HG03039 (cell line): Measurements from ENCODE around the gene FAM76B.
A peak's percentile ranks its signal among the peaks of the same experiment; 100 is the strongest.
"Not testable (repeated sequence)": the region's sequence is repeated elsewhere in the genome, so short reads cannot be mapped to it uniquely, and the experiment has no call there.

Experiments
- ATAC-seq: cut with Tn5 transposase; IDR thresholded peaks from one replicate; pipeline ENCODE4 v1.9.1; 2021; ENCODE audit warnings: mild to moderate bottlenecking, moderate library complexity; ENCODE audit not compliant: unreplicated experiment

Gene FAM76B

DNA sequence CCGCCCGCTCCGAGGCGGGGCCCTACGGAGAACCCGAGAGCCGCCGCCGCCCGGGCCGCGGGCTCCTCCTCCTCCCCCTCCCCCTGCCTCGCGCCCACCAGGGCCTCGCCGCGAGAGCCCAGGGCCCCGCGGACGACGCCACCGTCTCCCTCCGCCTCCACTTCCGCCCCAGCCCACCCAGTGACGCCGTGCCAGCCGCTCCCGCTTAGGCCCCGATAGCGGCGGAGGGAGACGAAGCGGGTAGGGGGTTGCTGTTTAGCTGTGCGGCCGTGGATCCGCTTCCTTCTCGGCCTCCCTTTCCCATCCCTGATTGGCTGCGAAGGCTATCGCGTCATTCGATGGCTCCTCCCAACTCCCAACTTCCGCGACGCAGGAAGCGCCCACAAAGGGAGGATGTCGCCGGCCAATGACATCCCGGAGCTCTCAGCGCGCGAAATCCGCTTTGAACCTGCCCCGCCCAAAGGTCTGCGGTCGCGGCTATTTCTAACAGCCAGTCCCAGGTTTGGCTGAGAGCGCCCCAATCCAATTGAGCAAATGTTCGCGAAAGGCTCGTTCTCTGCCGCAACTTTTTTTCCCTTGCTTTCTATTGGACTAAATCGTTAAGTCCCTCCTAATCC, at the start of gene FAM76B:
FAM76B (minus strand) TSS at position 277 of the 617 bp plus-strand sequence. CDS start 304 bp downstream, outside the sequence.
- ATAC-seq, result peak; percentile 77

DNA sequence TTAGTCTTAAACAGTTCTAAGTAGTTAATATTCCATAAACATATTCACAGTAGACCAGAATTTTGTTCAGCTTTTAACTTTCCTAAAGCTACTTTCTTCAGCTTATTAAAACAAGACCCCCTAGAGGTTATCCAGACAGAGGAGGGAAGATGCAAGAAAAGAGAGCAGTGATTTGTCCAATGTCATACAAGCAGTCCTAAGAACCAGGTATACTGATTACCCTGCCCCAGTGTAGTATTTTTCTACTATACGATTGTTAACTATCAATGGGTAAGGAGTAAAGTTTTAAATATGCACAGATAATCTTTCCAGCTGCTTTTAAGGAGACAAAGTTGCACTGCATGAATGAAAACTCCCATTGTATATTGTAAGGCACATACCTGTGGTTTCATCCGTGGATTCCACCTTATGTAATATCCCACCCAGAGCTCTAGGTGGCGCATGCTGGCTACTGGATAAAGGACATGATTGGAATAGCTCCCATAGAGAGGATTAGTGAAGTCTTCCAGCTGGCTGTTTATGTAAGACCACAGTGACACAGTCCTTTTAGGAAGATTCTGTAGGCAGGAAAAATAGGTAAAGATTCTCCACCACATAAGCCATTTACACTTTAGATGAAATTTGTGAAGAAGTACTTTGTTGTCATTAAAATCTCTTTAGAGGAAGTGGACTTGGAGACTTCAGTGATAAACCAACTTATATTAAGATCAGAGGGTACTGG, 46.3 kb upstream of the FAM76B start:
- peak; percentile 94 for ATAC-seq

DNA sequence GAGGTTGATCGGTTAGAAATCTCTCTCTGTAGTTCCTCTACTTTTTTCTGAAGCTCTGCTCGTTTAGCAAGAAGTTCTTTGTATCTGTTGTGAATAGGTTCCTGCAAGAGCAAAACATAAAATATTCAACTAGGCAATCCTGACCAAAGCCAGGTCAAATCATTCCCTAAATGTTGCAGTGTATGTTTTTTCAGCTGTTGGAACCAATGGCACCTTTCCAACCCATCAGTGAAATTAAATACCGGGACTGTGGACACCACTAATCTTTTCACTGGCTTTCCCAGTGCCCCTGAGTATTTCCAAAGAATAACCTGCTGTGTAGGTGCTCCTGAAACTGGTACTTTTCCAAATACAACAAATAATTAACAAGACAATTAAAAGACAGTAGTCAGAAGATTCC, 45.8 kb upstream of the FAM76B start:
- no peak for ATAC-seq

DNA sequence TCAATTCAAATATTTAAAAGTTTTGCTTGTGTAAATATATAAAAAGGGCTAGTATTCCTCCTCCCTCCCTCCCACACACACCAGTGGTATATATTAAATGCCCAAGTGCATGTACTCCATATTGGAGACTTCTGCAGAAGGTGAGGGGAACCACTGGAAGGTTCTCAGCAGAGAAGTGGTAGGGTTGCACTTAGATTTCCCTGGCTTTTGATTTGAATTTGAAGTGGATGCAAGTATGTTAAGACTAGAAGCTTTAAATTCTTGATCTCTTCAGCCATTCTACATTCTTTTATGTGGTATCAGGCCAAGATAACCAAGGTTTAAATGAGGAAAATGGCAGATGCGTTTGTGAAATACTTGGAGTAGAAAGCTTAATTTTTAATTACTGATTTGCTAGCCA, 43.8 kb upstream of the FAM76B start:
- no peak for ATAC-seq

DNA sequence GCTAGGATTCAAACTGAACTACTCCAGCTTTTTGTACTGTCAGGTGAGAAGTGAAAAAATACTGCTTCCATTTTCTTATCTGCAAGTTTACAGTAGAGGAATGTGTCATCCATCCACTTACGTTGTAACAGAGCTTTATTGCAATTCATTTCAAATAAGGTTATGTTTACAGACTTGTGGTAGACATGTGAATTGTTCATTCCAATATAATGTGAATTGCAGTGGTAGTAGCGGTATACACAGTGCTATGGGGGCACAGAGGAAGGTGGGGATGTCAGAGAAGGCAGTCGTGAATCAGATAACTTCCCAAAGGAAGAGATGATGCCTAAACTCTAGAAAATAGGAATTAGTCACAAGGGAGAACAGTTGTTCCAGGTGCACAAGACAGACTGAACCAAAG, 43.2 kb upstream of the FAM76B start:
- ATAC-seq, result no peak

DNA sequence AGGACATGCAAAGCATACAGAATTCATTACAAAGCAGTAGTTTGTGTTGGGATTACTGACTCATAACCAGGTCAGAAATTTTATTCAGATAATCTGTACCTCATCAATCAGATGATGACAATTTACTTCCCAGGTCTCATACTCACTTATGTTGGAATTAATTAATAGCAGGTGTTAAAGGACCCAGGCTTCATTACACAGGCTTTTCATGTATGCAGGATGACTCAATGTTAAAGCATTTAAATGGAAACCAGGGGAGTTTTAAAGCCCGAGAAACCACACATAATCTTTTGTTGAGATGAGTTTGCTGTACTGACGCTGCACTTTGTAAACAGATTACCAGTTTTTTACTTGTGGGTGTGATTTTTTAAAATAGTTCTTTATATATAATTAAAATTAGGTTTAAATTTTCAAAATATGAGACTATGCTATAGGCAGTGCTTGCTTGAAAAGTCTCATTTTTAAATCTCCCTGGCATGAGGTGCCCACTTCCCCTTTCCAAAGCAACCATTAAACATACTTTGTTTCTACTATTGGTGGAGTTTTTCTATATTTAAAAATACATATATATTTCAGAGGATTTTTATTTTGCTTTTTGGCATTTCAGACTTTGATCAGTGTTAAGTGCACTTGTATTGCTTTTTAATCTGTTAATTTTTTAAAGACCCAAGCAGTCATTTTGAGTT, 41.8 kb upstream of the FAM76B start:
- ATAC-seq, result no peak

DNA sequence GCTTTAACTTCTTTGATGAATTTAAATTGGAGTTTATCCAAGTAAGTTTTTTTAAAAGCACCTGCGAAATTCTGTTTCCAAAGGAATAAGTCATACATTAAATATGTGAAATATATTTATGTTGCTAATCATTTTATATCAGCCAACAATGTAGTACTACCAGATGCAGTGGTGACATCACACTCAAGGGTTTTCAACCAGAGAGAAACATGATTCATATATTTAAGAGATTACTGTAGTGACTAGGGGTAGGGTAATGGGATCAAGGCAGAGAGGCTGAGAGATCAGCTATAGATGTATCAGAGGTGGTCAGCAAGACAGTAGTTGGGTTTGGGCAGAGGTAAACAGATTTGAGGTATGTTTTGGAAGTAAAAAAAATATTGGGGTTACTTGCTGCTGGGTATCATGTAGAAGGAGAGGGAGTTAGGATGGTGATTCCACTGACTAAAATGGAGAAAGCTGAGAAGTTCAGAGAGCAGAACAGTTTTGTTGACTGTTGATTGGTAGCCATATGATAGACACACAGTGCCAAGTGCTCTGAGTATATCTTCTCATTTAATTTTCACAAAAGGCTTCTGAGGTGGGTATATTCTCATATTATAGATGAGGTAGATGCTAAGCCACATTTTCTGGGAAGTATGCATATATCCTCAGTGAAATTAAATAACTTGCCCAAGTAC, 40.1 kb upstream of the FAM76B start:
- ATAC-seq, result no peak

DNA sequence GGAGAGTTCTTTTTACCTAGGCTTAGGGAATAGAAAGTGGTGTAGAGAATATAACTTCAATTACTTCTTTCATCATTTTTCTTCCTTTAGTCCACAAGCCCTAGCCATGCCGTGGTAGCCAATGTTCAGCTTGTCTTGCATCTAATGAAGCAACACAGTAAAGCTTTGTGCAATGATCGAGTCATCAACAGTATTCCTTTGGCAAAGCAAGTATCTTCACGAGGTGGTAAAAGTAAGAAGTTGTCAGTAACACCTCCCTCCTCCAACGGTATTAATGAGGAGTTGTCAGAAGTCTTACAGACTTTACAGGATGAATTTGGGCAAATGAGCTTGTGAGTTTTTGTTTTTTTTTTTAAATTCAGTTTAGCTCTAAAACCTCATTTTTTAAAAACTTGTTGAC, 38.1 kb upstream of the FAM76B start:
- no peak for ATAC-seq

DNA sequence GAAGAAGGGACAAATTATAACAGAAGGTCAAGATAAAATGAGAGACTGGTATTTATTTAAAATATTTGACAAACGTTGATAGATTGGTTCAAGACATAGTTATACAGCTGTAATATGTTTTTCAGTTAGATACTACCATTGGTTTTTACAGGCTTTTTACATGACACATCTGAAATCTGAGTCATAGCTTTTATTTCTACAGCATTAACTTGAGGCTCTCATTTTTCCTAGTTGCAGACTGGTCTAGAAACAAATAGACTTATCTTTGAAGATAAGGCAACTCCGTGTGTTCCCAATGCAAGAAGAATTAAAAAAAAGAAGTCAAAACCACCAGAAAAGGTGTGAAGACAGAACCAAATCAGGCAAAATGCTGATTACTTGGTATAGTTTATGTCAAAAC, 32.1 kb upstream of the FAM76B start:
- ATAC-seq, result no peak

DNA sequence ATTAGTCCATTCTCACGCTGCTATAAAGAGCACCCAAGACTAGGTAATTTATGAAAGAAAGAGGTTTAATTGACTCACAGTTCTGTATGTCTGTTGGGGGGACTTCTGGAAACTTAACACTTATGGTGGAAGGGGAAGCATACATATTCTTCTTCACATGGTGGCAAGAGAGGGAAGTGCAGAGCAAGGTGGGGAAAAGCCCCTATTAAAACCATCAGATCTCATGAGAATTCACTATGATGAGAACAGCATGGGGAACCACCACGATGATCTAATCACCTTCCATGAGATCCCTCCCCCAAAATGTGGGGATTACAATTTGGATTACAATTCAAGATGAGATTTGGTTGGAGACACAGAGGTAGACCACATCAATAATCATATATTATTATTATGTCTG, 26.5 kb upstream of the FAM76B start:
- ATAC-seq, result no peak

DNA sequence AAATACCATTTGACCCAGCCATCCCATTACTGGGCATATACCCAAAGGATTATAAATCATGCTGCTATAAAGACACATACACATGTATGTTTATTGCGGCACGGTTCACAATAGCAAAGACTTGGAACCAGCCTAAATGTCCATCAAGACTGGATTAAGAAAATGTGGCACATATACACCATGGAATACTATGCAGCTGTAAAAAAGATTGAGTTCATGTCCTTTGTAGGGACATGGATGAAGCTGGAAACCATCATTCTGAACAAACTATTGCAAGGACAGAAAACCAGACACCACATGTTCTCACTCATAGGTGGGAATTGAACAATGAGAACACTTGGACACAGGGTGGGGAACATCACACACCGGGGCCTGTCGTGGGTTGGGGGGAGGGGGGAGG, 21.5 kb upstream of the FAM76B start:
- not testable (repeated sequence) for ATAC-seq

DNA sequence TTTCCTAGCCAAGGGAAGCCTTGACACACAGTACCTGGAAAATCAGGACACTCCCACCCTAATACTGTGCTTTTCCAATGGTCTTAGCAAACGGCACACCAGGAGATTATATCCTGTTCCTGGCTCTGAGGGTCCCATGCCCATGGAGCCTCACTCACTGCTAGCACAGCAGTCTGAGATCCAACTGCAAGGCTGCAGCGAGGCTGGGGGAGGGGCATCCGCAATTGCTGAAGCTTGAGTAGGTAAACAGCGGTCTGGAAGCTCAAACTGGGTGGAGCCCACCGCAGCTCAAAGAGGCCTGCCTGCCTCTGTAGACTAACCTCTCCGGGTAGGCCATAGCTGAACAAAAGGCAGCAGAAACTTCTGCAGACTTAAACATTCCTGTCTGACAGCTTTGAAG, 16.9 kb upstream of the FAM76B start:
- not testable (repeated sequence) for ATAC-seq

DNA sequence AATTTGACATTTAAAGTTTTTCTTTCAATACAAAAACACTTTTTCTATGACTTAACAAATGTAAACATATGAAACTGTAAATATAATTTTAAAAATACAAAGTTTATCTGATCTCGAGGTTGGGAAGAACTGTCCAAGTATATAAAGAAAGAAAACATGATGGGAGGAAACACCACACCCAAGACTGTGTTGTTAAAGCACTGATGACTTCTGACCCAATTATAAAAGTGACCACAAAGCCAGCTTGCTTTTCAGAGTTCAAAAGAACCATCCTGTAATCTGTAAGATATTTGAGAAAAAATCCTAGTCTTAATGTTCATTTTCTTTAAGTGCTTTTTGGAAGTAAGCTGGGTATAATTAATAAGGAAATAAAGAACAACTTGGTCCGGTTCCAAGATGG, 16.3 kb upstream of the FAM76B start:
- ATAC-seq, result no peak

DNA sequence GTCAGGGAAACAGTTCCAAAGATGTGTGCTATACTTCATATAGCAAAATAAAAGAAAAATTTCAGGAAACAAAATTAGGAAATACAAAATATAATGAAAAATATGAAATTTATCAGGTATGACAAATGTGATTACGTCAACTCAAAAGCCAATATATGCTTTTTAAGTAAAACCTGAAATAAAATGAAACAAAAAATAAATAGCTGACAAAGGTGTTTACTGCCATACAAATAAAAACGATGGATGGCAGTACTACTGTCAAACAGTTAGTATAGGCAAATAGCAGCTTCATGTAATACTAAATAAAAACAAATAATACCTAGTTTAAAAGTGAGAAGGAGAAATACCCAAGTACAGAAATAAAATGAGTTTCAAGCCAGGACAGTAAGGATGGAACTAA, 14.4 kb upstream of the FAM76B start:
- ATAC-seq, result no peak

DNA sequence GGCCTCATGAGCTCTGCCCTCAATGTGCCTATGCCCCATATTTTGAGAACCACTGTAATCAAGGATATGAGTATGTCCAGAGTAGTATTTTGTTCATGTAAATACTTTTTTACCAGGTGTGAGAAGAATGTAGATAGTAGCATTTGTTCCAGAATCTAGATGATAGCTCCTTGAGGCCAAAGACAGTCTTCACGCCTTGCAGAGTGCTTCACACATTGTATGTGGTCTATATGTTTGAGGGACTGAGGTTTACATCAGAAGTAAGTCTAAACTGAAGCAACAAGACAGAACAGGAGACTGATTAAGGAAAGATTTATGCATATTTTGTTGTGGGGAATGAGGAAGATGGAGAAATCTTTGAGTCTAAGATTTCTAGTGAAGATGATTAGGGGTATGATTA, 13.2 kb upstream of the FAM76B start:
- ATAC-seq, result no peak

DNA sequence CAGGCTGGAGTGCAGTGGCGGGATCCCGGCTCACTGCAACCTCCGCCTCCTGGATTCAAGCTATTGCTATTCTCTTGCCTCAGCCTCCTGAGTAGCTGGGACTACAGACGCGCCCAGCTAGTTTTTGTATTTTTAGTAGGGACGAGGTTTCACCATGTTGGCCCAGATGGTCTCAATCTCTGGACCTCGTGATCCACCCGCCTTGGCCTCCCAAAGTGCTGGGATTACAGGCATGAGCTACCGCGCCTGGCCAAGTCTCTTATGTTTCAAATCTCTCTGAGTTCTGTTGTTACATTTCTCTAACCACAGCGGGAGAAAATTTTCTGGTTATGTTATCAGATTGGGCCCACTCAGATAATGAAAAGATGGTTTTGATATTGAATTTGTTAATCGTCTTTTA, 10.9 kb upstream of the FAM76B start:
- no peak for ATAC-seq

DNA sequence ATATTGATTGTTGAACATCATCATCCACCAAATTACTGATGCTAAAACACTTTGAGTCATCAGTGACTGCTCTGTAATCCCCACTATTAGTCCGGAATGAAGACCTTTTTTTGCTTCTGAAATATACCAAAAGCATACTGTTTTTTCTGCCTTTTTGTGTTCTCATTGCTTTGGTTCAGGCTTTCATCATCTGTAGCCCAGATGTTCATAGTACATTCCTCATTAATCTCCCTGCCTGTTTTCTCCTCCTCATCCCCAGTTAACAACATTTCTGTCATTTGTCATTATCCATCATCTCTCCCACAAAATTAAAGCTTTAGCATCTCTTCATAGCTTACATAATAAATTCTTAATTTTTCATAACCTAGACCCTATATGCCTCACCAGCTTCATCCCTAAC, 10.0 kb upstream of the FAM76B start:
- ATAC-seq, result no peak

DNA sequence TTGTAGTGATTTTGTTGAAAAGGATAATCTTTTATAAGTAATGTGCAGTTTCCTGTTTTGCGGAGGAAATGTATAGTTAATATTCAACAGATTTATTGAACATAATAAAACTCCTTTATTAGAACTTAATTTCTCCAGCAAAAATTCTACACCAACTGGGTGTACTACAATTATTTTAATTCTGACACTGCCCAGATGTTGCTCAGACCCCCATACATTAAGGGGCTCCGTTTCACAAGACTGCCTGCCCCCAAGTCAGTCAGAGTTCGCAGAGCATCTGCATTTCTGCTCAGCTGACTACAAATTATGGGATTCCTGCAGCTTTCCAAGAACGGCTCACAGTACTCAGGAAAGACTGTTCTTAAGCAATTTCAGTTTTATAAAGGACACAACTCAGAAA, 6.9 kb upstream of the FAM76B start:
- ATAC-seq, result no peak

DNA sequence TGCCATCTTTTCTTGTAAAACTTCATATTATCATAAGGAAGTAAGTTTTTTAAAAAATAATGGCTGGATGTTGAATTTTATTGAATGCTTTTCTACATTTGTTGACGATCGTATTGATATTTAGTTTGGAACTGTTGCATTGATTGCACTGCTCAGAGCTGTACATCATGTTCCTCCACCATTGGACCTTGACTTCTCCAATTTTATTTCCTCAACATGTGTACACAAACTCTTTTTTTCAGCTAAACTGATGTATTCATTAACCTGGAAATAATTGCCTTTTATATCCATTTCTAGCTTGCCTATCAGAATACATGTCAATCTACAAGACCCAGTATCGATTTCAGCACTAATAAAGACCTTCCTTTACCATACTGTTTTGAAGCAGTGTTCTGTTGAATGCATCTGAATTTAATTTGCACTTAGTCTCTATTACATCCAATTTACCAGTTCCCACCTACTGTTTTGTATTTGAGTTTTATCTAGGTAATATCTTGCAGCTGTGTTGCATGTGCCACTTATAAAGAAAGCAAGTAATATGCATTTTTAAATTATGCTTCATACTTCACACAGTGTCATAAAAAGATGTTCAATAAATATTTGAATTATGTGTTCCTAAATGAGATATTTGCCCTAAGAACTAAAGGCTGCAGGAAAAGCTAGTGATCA, 6.2 kb upstream of the FAM76B start:
- no peak for ATAC-seq

DNA sequence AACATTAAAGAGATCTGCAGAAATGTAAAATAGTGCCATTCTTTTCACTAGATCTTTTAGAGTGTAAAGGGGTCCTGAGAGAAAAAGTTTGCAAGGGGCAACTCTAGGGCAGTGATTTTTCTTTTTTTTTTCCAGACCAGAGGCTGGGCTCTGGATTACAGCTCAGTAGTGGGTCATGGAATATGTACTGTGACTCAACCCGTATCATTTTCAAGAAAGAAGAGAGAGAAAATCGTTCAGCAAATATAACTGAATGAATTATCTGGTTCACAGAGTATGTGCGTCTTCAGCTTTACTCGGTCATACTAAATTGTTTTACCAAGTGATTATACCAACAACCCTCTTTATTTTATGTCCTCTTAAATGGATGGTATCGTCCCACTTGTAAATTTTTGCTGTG, 4.5 kb upstream of the FAM76B start:
- ATAC-seq, result no peak

DNA sequence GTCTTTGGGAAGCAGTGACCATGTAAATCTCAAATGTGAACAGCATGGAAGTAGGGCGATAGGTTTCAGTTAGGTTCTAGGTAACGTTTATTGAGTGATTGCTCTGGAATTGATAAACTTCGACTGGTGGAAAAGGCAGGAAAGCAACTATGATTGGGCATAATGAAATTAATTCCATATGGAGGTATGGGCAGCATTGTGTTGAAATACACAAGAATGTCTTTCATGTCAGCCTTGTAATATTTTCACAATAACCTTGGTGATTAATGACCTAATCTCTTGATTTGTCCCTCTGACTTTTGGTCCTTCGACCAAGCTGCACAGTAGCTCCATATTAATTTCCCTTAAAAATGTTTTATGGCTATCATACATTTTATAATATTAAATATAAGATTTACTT, 3.5 kb upstream of the FAM76B start:
- no peak for ATAC-seq
